ENCODE measurements around the gene PADI4. TPM values are rescaled to one million over a fixed set of nuclear protein-coding genes. Genes with fewer than 3 reads are reported as not detected.

The PADI4 gene
- not detected for total RNA-seq

GRCh38 chr1:17307946-17308345, at the start of gene PADI4:
PADI4 (plus strand) TSS chr1:17308197; CDS start chr1:17308223, 26 bp downstream.

GRCh38 chr1:17371896-17372295, 63.9 kb downstream of the PADI4 start, which contains the start of gene PADI6:
PADI6 (plus strand) TSS chr1:17372196; CDS start chr1:17372246, 50 bp downstream.

Small RNAs within 50 kb of the gene (small RNA-seq; reads per million reads assigned to genes)
- gene MIR3972 (ENCODE audit: low replicate concordance), result not detected

Other genes starting within 250 kb of the PADI4 start
- gene PADI2, start 188.7 kb upstream of the PADI4 start, total RNA-seq, result 1.6 TPM
- gene PADI1, start 103.1 kb upstream of the PADI4 start, total RNA-seq, result not detected
- gene PADI3, start 59.1 kb upstream of the PADI4 start, total RNA-seq, result not detected
- gene PADI6, start 64.0 kb downstream of the PADI4 start, total RNA-seq, result not detected
- 27.9 TPM for gene RCC2, start 131.5 kb downstream of the PADI4 start, total RNA-seq
- gene ARHGEF10L, start 231.5 kb downstream of the PADI4 start, total RNA-seq, result 44.8 TPM

Measured in parietal lobe (tissue), 2 donors.